HCT116 (cell line): ENCODE results near the gene TXNDC17. TPM values are rescaled to one million over a fixed set of nuclear protein-coding genes. Genes with fewer than 3 reads are reported as not detected.

Experiments
- ATAC-seq: fragments of 200-7000 bp; cut with Tn5 transposase; 2 replicates; pipeline ENCODE4 v1.9.1; 2020; ENCODE audit warnings: mild to moderate bottlenecking, moderate library complexity
- BruUV-seq: library from RNA; stranded (reverse); fragments of 400-500 nt; replicated peaks from 2 replicates; lab custom pipeline; 2021; lab: Mats Ljungman, UMichigan
- CTCF ChIA-PET: fragments of 300-600 bp; sonication (Branson Sonifier 250); formaldehyde crosslinking; loops from one replicate; lab custom pipeline; 2021; ENCODE audit warnings: antibody characterized with exemption; lab: Charles Lee
- POLR2A ChIA-PET: fragments of 300-600, 350-600 bp; sonication (Branson Sonifier 250); formaldehyde crosslinking; loops from one replicate; lab custom pipeline; 2021; ENCODE audit warnings: antibody characterized with exemption; lab: Charles Lee
- RAD21 ChIA-PET, 2 experiments: fragments of 300-600 bp; sonication (Branson Sonifier 250); formaldehyde crosslinking; loops; one replicate each; lab custom pipeline; 2023; ENCODE audit warnings: low total read pairs in 2 of 2; ENCODE audit not compliant: uncharacterized antibody in 2 of 2, unreplicated experiment in 2 of 2, low non-redundant PET in 1 of 2; lab: Charles Lee
- DNase-seq: peaks from one replicate; pipeline ENCODE4 v3.0.0-alpha.2; 2010; ENCODE audit warnings: low read depth, low spot score
- H2AFZ ChIP-seq: fragments of 200-600 bp; shearing (Covaris generic), sonication (generic); 2 replicates; pipeline ENCODE4 v1.6.1; 2017; ENCODE audit warnings: low read depth, mixed run types, mixed read lengths, antibody characterized with exemption, low read length; ENCODE audit not compliant: poor library complexity, severe bottlenecking
- H3K27ac ChIP-seq: 2 replicates; pipeline ENCODE4 v1.5.1; 2012; ENCODE audit warnings: low read depth, low read length
- H3K27me3 ChIP-seq: fragments of 200-600 bp; sonication (generic); 2 replicates; pipeline ENCODE4 v1.6.1; 2016; ENCODE audit warnings: mixed run types, low read length, mixed read lengths; ENCODE audit not compliant: insufficient read depth
- H3K36me3 ChIP-seq, 2 experiments: fragments of 200-500 bp in 1 of 2; fragments of 200-600 bp in 1 of 2; sonication (Bioruptor generic) in 1 of 2; sonication (generic) in 1 of 2; 2 replicates each; pipeline versions ENCODE4 v1.5.1 to v1.6.1; 2014 to 2016; ENCODE audit warnings: low read length in 2 of 2, inconsistent platforms in 1 of 2, mixed read lengths in 1 of 2, mixed run types in 1 of 2; ENCODE audit not compliant: insufficient read depth in 2 of 2, control insufficient read depth in 1 of 2
- H3K4me1 ChIP-seq, 2 experiments: fragments of 200-600 bp in 1 of 2; sonication (generic) in 1 of 2; 2 replicates each; pipeline versions ENCODE4 v1.5.1 to v1.6.1; 2012 to 2017; ENCODE audit warnings: low read length in 2 of 2, inconsistent platforms in 1 of 2, mild to moderate bottlenecking in 1 of 2, mixed read lengths in 1 of 2, mixed run types in 1 of 2, moderate library complexity in 1 of 2; ENCODE audit not compliant: insufficient read depth in 2 of 2, control insufficient read depth in 1 of 2
- H3K4me2 ChIP-seq: fragments of 200-600 bp; sonication (generic); 2 replicates; pipeline ENCODE4 v1.6.1; 2017; ENCODE audit warnings: mixed run types, low read length, mixed read lengths
- H3K4me3 ChIP-seq, 2 experiments: fragments of 200-600 bp in 1 of 2; sonication (generic) in 1 of 2; replicated peaks in 1 of 2; 2 replicates each; pipeline ENCODE4 v1.5.1; 2011 to 2016; ENCODE audit warnings: low read length in 2 of 2, control low read depth in 1 of 2, low read depth in 1 of 2, mild to moderate bottlenecking in 1 of 2, mixed read lengths in 1 of 2, mixed run types in 1 of 2
- H3K79me2 ChIP-seq: fragments of 200-600 bp; sonication (generic); 2 replicates; pipeline ENCODE4 v1.6.1; 2017; ENCODE audit warnings: mild to moderate bottlenecking, mixed run types, low read length, moderate library complexity, mixed read lengths; ENCODE audit not compliant: insufficient read depth
- H3K9ac ChIP-seq: fragments of 200-600 bp; sonication (generic); 2 replicates; pipeline ENCODE4 v1.6.1; 2016; ENCODE audit warnings: low read length, mixed read lengths
- H3K9me2 ChIP-seq: fragments of 200-600 bp; sonication (generic), shearing (Covaris generic); 2 replicates; pipeline ENCODE4 v1.6.1; 2017; ENCODE audit warnings: mixed run types, mild to moderate bottlenecking, moderate library complexity; ENCODE audit not compliant: insufficient read depth
- H3K9me3 ChIP-seq, 2 experiments: fragments of 200-500 bp in 1 of 2; fragments of 200-600 bp in 1 of 2; sonication (Bioruptor generic) in 1 of 2; sonication (generic) in 1 of 2; 2 replicates each; pipeline ENCODE4 v1.6.1; 2014 to 2017; ENCODE audit warnings: low read length in 2 of 2, mixed read lengths in 2 of 2, inconsistent platforms in 1 of 2, low read depth in 1 of 2, mild to moderate bottlenecking in 1 of 2, mixed run types in 1 of 2, moderate library complexity in 1 of 2; ENCODE audit not compliant: control insufficient read depth in 1 of 2, insufficient read depth in 1 of 2
- H4K20me1 ChIP-seq: fragments of 200-600 bp; sonication (generic), shearing (Covaris generic); 2 replicates; pipeline ENCODE4 v1.6.1; 2017; ENCODE audit warnings: mixed run types, mild to moderate bottlenecking, moderate library complexity; ENCODE audit not compliant: insufficient read depth
- ATF3 ChIP-seq: IDR thresholded peaks from 2 replicates; pipeline ENCODE4 v1.6.1; 2012
- CEBPB ChIP-seq: IDR thresholded peaks from 2 replicates; pipeline ENCODE4 v1.6.1; 2012; ENCODE audit warnings: low read depth
- CTCF ChIP-seq, 3 experiments: fragments of 200-600 bp in 1 of 3; sonication (generic) in 1 of 3; IDR thresholded peaks in 2 of 3; conservative IDR thresholded peaks in 1 of 3; 2 replicates each; pipeline ENCODE4 v1.5.1; 2012 to 2017; ENCODE audit warnings: low read depth in 2 of 3, low read length in 2 of 3, antibody characterized with exemption in 1 of 3, borderline replicate concordance in 1 of 3, control low read depth in 1 of 3, mild to moderate bottlenecking in 1 of 3, mixed read lengths in 1 of 3, mixed run types in 1 of 3, moderate library complexity in 1 of 3; ENCODE audit not compliant: insufficient read depth in 1 of 3
- EGR1 ChIP-seq: IDR thresholded peaks from 2 replicates; pipeline ENCODE4 v1.6.1; 2012; ENCODE audit warnings: low read depth
- EZH2 ChIP-seq: fragments of 200-600 bp; sonication (generic); IDR thresholded peaks from 2 replicates; pipeline ENCODE4 v1.6.1; 2017; ENCODE audit warnings: antibody characterized with exemption, mixed run types
- MAX ChIP-seq: IDR thresholded peaks from 2 replicates; pipeline ENCODE4 v1.6.1; 2012
- POLR2A ChIP-seq: IDR thresholded peaks from 2 replicates; pipeline ENCODE4 v1.7.0; 2011; ENCODE audit warnings: borderline replicate concordance; ENCODE audit not compliant: insufficient read depth, insufficient read length; ENCODE audit errors: extremely low read depth
- REST ChIP-seq: IDR thresholded peaks from 2 replicates; pipeline ENCODE4 v1.6.1; 2012; ENCODE audit warnings: low read depth
- SIN3A ChIP-seq: IDR thresholded peaks from 2 replicates; pipeline ENCODE4 v1.6.1; 2012; ENCODE audit warnings: low read depth
- SRF ChIP-seq: IDR thresholded peaks from 2 replicates; pipeline ENCODE4 v1.6.1; 2012; ENCODE audit warnings: low read depth
- TCF7L2 ChIP-seq: IDR thresholded peaks from 2 replicates; pipeline ENCODE4 v1.7.0; 2011; ENCODE audit warnings: borderline replicate concordance, inconsistent platforms; ENCODE audit not compliant: insufficient read depth, insufficient read length; ENCODE audit errors: extremely low read depth
- ZBTB33 ChIP-seq: IDR thresholded peaks from 2 replicates; pipeline ENCODE4 v1.6.1; 2011; ENCODE audit warnings: mild to moderate bottlenecking, low read length, moderate library complexity; ENCODE audit not compliant: insufficient replicate concordance; ENCODE audit errors: extremely low read depth
- ZFX ChIP-seq: fragments of 450-650 bp; IDR thresholded peaks from 2 replicates; pipeline ENCODE4 v1.6.1; 2017
- intact Hi-C: fragments of 100-400 bp; cut with micrococcal nuclease; formaldehyde crosslinking; loops from 2 replicates; pipeline ENCODE4 v1.10.0; 2022
- total RNA-seq: library from RNA; stranded (reverse); gene quantifications from one replicate; pipeline ENCODE4 v1.2.1, GENCODE V29; 2021; ENCODE audit not compliant: unreplicated experiment

TXNDC17 gene
- total RNA-seq, 1 experiment from 2014 or later = 121 TPM

GRCh38 chr17:6596081-6596480 lies 44.8 kb upstream of the TXNDC17 start (continued):
- TF ChIP-seq MAX (no peak), CTCF (IDR thresholded peaks at IDR 0.05 in 2 of 3, conservative IDR thresholded peaks at IDR 0.05 in 1 of 3; ENCODE audit: borderline replicate concordance in 1 of 3, insufficient read depth in 1 of 3, low read depth in 2 of 3, low read length in 2 of 3) (no peak), CEBPB (no peak), ATF3 (no peak)

GRCh38 chr17:6596511-6596910 lies 44.3 kb upstream of the TXNDC17 start:
- intact Hi-C loops = no loop called here
- no peak for TF ChIP-seq TCF7L2
- TF ChIP-seq ZBTB33 = no peak
- no peak for TF ChIP-seq REST
- no peak for TF ChIP-seq MAX
- TF ChIP-seq ZFX = no peak
- TF ChIP-seq CEBPB = no peak
- no peak for TF ChIP-seq SIN3A
- TF ChIP-seq EZH2 = no peak
- TF ChIP-seq SRF = no peak
- TF ChIP-seq POLR2A = no peak
- no peak for TF ChIP-seq CTCF (IDR thresholded peaks at IDR 0.05 in 2 of 3, conservative IDR thresholded peaks at IDR 0.05 in 1 of 3; ENCODE audit: borderline replicate concordance in 1 of 3, insufficient read depth in 1 of 3, low read depth in 2 of 3, low read length in 2 of 3)
- TF ChIP-seq EGR1 = no peak

More at GRCh38 chr17:6596511-6596910, 44.3 kb upstream of the TXNDC17 start:
- RAD21 ChIA-PET = no interaction called here
- H3K27ac ChIP-seq = no peak overlapping the region
- no peak for ATAC-seq
- no peak overlapping the region for H3K4me3 ChIP-seq
- no peaks in the 10 kb centered on the region for H3K9me2 ChIP-seq
- no TSS peak for BruUV-seq
- H3K9me3 ChIP-seq = no peaks in the 10 kb centered on the region
- POLR2A ChIA-PET = no interaction called here
- no peak overlapping the region for H3K9ac ChIP-seq
- peaks cover 32 to 49% of the 10 kb centered on the region in 2 experiments for H3K36me3 ChIP-seq
- no peak overlapping the region for H2AFZ ChIP-seq
- H3K79me2 ChIP-seq = no peaks in the 10 kb centered on the region; the same call in 1 of the 2 replicates
- CTCF ChIA-PET = no interaction called here
- no peak for DNase-seq
- H3K4me1 ChIP-seq = no peaks in the 10 kb centered on the region
- H4K20me1 ChIP-seq = no peaks in the 10 kb centered on the region
- H3K27me3 ChIP-seq = no peaks in the 10 kb centered on the region
- no peak overlapping the region for H3K4me2 ChIP-seq
